ENCODE results near the gene C21orf91. TPM values are rescaled to one million over a fixed set of nuclear protein-coding genes. Genes with fewer than 3 reads are reported as not detected.

C21orf91 gene
- polyA plus RNA-seq, 2 of the 4 experiments (the other 2 are of a cell fraction), result 1.9 to 5.5 TPM

GRCh38 chr21:17793246-17794123 is 25.7 kb downstream of the C21orf91 start:
- Histone ChIP-seq H3K4me3 (no peak overlapping the region), H3K27ac (no peak overlapping the region), H3K4me1 (peaks cover 5% of the 10 kb centered on the region; the same call in 1 of the 3 replicates), H3K4me2 (no peak overlapping the region), H3K9me3 (no peaks in the 10 kb centered on the region)
- ATAC-seq (no peak), DNase-seq (ENCODE audit: low read depth in 1 of 2, low spot score in 1 of 2) (no peak), FAIRE-seq (no peak)
- WGBS (ENCODE audit: missing lambda C conversion rate), result 75% methylated on average over 9 of the region's 9 CpGs
- TF ChIP-seq FOXS1 (CRISPR knock-in tag; IDR thresholded peaks at IDR 0.05) (no peak), NPAS2 (CRISPR knock-in tag; IDR thresholded peaks at IDR 0.05; ENCODE audit: borderline replicate concordance) (no peak), USF2 (IDR thresholded peaks at IDR 0.05) (no peak), FOSB (CRISPR knock-in tag; IDR thresholded peaks at IDR 0.05) (no peak), TFCP2L1 (CRISPR knock-in tag; IDR thresholded peaks at IDR 0.05) (no peak), CBX8 (IDR thresholded peaks at IDR 0.05) (no peak), HDAC2 (IDR thresholded peaks at IDR 0.05) (no peak)
- ChIA-PET POLR2A (no interaction called here), CTCF (interaction anchor here (1.7 kb wide), 1 partner anchor 10 kb away, joined by 4 read pairs; no protein-coding TSS in a partner anchor)

- Histone ChIP-seq H3K27ac (no peak overlapping the region), H3K4me2 (no peak overlapping the region), H3K4me3 (no peak overlapping the region), H3K4me1 (no peaks in the 10 kb centered on the region), H3K9me3 (no peaks in the 10 kb centered on the region)
- DNase-seq (ENCODE audit: low read depth in 1 of 2, low spot score in 1 of 2), result no peak
- ATAC-seq, result no peak
- 83% methylated on average over 3 of the region's 3 CpGs for WGBS (ENCODE audit: missing lambda C conversion rate)
- FAIRE-seq, result no peak
- no peak for TF ChIP-seq HOXB13 (CRISPR knock-in tag; IDR thresholded peaks at IDR 0.05; ENCODE audit: low read depth)
- TF ChIP-seq RNF2 (IDR thresholded peaks at IDR 0.05; ENCODE audit: borderline replicate concordance, low read depth), result no peak
- no peak for TF ChIP-seq CBX2 (IDR thresholded peaks at IDR 0.05; ENCODE audit: borderline replicate concordance, low read depth)
- no peak for TF ChIP-seq TP53 (CRISPR knock-in tag; IDR thresholded peaks at IDR 0.05)
- TF ChIP-seq RARB (CRISPR knock-in tag; IDR thresholded peaks at IDR 0.05), result no peak
- no peak for TF ChIP-seq ZSCAN20 (CRISPR knock-in tag; IDR thresholded peaks at IDR 0.05)
- TF ChIP-seq USF2 (IDR thresholded peaks at IDR 0.05), result no peak
- no peak for TF ChIP-seq E2F6 (IDR thresholded peaks at IDR 0.05; ENCODE audit: borderline replicate concordance, low read depth)
- no peak for TF ChIP-seq MYC (IDR thresholded peaks at IDR 0.05; ENCODE audit: borderline replicate concordance, low read length)
- no peak for TF ChIP-seq NFE2L2 (conservative IDR thresholded peaks at IDR 0.05; ENCODE audit: low read length)
- TF ChIP-seq POLR2A (IDR thresholded peaks at IDR 0.05; ENCODE audit: low read length), result no peak
- TF ChIP-seq MAZ (IDR thresholded peaks at IDR 0.05; ENCODE audit: borderline replicate concordance, low read depth, low read length), result no peak
- ChIA-PET CTCF (no interaction called here), POLR2A (no interaction called here)
These were observed 29.5 kb downstream of the C21orf91 start for GRCh38 chr21:17789656-17790055.

GRCh38 chr21:17789069-17789468 is 30.1 kb downstream of the C21orf91 start:
- no peak for ATAC-seq
- no peak for FAIRE-seq
- Histone ChIP-seq H3K4me1 (no peaks in the 10 kb centered on the region), H3K4me2 (no peak overlapping the region), H3K9me3 (no peaks in the 10 kb centered on the region), H3K27ac (no peak overlapping the region), H3K4me3 (no peak overlapping the region)
- 87% methylated on average over 3 of the region's 3 CpGs for WGBS (ENCODE audit: missing lambda C conversion rate)
- TF ChIP-seq HMGXB4 (CRISPR knock-in tag; IDR thresholded peaks at IDR 0.05; ENCODE audit: borderline replicate concordance) (no peak), ESRRA (IDR thresholded peaks at IDR 0.05; ENCODE audit: borderline replicate concordance, low read length) (no peak), RARB (CRISPR knock-in tag; IDR thresholded peaks at IDR 0.05) (no peak), ELK1 (IDR thresholded peaks at IDR 0.05; ENCODE audit: low read depth, low read length) (no peak), CHD4 (IDR thresholded peaks at IDR 0.05; ENCODE audit: borderline replicate concordance) (no peak), MAZ (IDR thresholded peaks at IDR 0.05; ENCODE audit: borderline replicate concordance, low read depth, low read length) (no peak), HOXB5 (CRISPR knock-in tag; IDR thresholded peaks at IDR 0.05) (no peak), RFX5 (IDR thresholded peaks at IDR 0.05) (no peak), NFE2L2 (conservative IDR thresholded peaks at IDR 0.05; ENCODE audit: low read length) (no peak), ZSCAN20 (CRISPR knock-in tag; IDR thresholded peaks at IDR 0.05) (no peak), JUN (IDR thresholded peaks at IDR 0.05) (no peak), HEYL (CRISPR knock-in tag; IDR thresholded peaks at IDR 0.05) (no peak), TP53 (CRISPR knock-in tag; IDR thresholded peaks at IDR 0.05) (no peak), BHLHE40 (IDR thresholded peaks at IDR 0.05; ENCODE audit: low read depth, low read length) (no peak)
- DNase-seq (ENCODE audit: low read depth in 1 of 2, low spot score in 1 of 2), result no peak
- ChIA-PET POLR2A (no interaction called here), CTCF (no interaction called here)

All from A549 (cell line).